Keratinocyte (primary cell): ENCODE measurements around the gene PYROXD2. TPM values are rescaled to one million over a fixed set of nuclear protein-coding genes. Genes with fewer than 3 reads are reported as not detected.

Experiments
- DNase-seq: peaks from one replicate; pipeline ENCODE4 v3.0.0-alpha.2; 2011; ENCODE audit warnings: low read depth, missing footprints, low spot score
- FAIRE-seq: peaks from 2 replicates; lab custom pipeline; 2011; peaks lifted over from hg19 to GRCh38; lab: Jason Lieb, UNC
- H2AFZ ChIP-seq: 2 replicates; pipeline ENCODE4 v1.6.0; 2012; ENCODE audit warnings: low read length, control low read depth, inconsistent platforms; ENCODE audit not compliant: control insufficient read depth
- H3K27ac ChIP-seq: 2 replicates; pipeline ENCODE4 v1.5.1; 2011; ENCODE audit warnings: low read length; ENCODE audit not compliant: control insufficient read depth, insufficient read depth
- H3K27me3 ChIP-seq: 3 replicates; pipeline ENCODE4 v1.6.0; 2011; ENCODE audit warnings: low read length; ENCODE audit not compliant: control insufficient read depth, insufficient read depth; ENCODE audit errors: extremely low read depth
- H3K36me3 ChIP-seq, 2 experiments: 2 replicates in 1 of 2; 3 replicates in 1 of 2; pipeline ENCODE4 v1.5.1; 2011; ENCODE audit warnings: low read length in 2 of 2, mild to moderate bottlenecking in 1 of 2; ENCODE audit not compliant: control insufficient read depth in 2 of 2, insufficient read depth in 2 of 2; ENCODE audit errors: extremely low read depth in 1 of 2
- H3K4me1 ChIP-seq: 3 replicates; pipeline ENCODE4 v1.5.1; 2011; ENCODE audit warnings: low read length; ENCODE audit not compliant: control insufficient read depth, insufficient read depth; ENCODE audit errors: extremely low read depth
- H3K4me2 ChIP-seq: 3 replicates; pipeline ENCODE4 v1.6.0; 2011; ENCODE audit warnings: low read depth, low read length; ENCODE audit not compliant: control insufficient read depth, insufficient read depth; ENCODE audit errors: extremely low read depth
- H3K4me3 ChIP-seq, 3 experiments: fragments of 200-600 bp in 1 of 3; sonication (generic) in 1 of 3; 2 replicates in 2 of 3; 3 replicates in 1 of 3; pipeline ENCODE4 v1.5.1; 2011 to 2016; ENCODE audit warnings: low read length in 3 of 3, mild to moderate bottlenecking in 3 of 3, control low read depth in 2 of 3, inconsistent platforms in 1 of 3, low read depth in 1 of 3, mixed read lengths in 1 of 3, mixed run types in 1 of 3, moderate library complexity in 1 of 3; ENCODE audit not compliant: control insufficient read depth in 2 of 3, insufficient read depth in 2 of 3; ENCODE audit errors: extremely low read depth in 1 of 3
- H3K79me2 ChIP-seq: 2 replicates; pipeline ENCODE4 v1.6.0; 2012; ENCODE audit warnings: low read length; ENCODE audit not compliant: control insufficient read depth, insufficient read depth
- H3K9ac ChIP-seq: 3 replicates; pipeline ENCODE4 v1.6.0; 2011; ENCODE audit warnings: low read length; ENCODE audit not compliant: control insufficient read depth, insufficient read depth; ENCODE audit errors: extremely low read depth
- H3K9me1 ChIP-seq: 3 replicates; pipeline ENCODE4 v1.6.0; 2011; ENCODE audit warnings: low read length; ENCODE audit not compliant: control insufficient read depth, insufficient read depth; ENCODE audit errors: extremely low read depth
- H3K9me3 ChIP-seq: 2 replicates; pipeline ENCODE4 v1.5.1; 2012; ENCODE audit warnings: low read depth, low read length; ENCODE audit not compliant: control insufficient read depth
- H4K20me1 ChIP-seq: 3 replicates; pipeline ENCODE4 v1.6.0; 2011; ENCODE audit warnings: low read length; ENCODE audit not compliant: control insufficient read depth, insufficient read depth; ENCODE audit errors: extremely low read depth
- CTCF ChIP-seq, 3 experiments: IDR thresholded peaks in 1 of 3; conservative IDR thresholded peaks in 1 of 3; optimal IDR thresholded peaks in 1 of 3; 2 replicates in 2 of 3; 3 replicates in 1 of 3; pipeline versions ENCODE3 to v1.5.1; 2011; ENCODE audit warnings: low read length in 3 of 3, mild to moderate bottlenecking in 3 of 3, moderate library complexity in 2 of 3, control low read depth in 1 of 3, inconsistent platforms in 1 of 3; ENCODE audit not compliant: insufficient read depth in 2 of 3; ENCODE audit errors: extremely low read depth in 1 of 3
- EZH2 ChIP-seq: IDR thresholded peaks from one replicate; pipeline ENCODE4 v1.6.1; 2012; ENCODE audit warnings: inconsistent platforms, mild to moderate bottlenecking, low read length, moderate library complexity
- dilution Hi-C: fragments of 300-500 bp; cut with MboI; formaldehyde crosslinking; loops from one replicate; pipeline ENCODE4 v1.7.0; 2020; ENCODE audit warnings: low sequenced_read_pairs; ENCODE audit not compliant: extremely low pct_ligation_motif_present
- polyA plus RNA-seq, 5 experiments: library from polyadenylated mRNA; depleted of rRNA in 3 of 5; stranded (reverse) in 3 of 5; stranded (forward) in 1 of 5; unstranded in 1 of 5; fragments of >200 nt; gene quantifications; 1 replicate in 1 of 5; 2 replicates in 3 of 5; 3 replicates in 1 of 5; pipeline versions ENCODE4 v1.2.1 to v1.2.3, GENCODE V29; 2011 to 2012; ENCODE audit warnings: missing spikeins in 2 of 5, low read depth in 1 of 5, low replicate concordance in 1 of 5

The PYROXD2 gene
- polyA plus RNA-seq, 1 donor (not counting 4 experiments of a cell fraction or from before 2014, with no cell fraction given): 4.4 TPM

- Histone ChIP-seq H3K27me3 (no peaks in the 10 kb centered on the region), H3K4me3 (no peak overlapping the region), H3K27ac (no peak overlapping the region), H3K9me3 (no peaks in the 10 kb centered on the region), H4K20me1 (no peaks in the 10 kb centered on the region), H3K36me3 (peaks cover 0 to 12% of the 10 kb centered on the region in 2 experiments), H3K4me1 (peaks cover 15% of the 10 kb centered on the region), H2AFZ (no peak overlapping the region), H3K4me2 (no peak overlapping the region), H3K79me2 (no peaks in the 10 kb centered on the region), H3K9me1 (no peaks in the 10 kb centered on the region), H3K9ac (no peak overlapping the region)
- FAIRE-seq (no peak), DNase-seq (no peak)
- TF ChIP-seq CTCF (optimal IDR thresholded peaks at IDR 0.05 in 1 of 3, IDR thresholded peaks at IDR 0.05 in 1 of 3, conservative IDR thresholded peaks at IDR 0.05 in 1 of 3; ENCODE audit: extremely low read depth in 1 of 3, insufficient read depth in 2 of 3, low read length in 3 of 3) (no peak), EZH2 (no peak)
- dilution Hi-C loops: no loop called here
Measured at GRCh38 chr10:98415731-98416119, 743 bp upstream of the PYROXD2 start.

GRCh38 chr10:98414578-98414931 lies 427 bp downstream of the PYROXD2 start:
- Histone ChIP-seq H3K9ac (peak overlapping the region; percentile 65), H3K4me2 (peak overlapping the region; percentile 82), H3K79me2 (no peaks in the 10 kb centered on the region), H3K4me1 (peaks cover 15% of the 10 kb centered on the region), H3K9me1 (no peaks in the 10 kb centered on the region), H3K9me3 (no peaks in the 10 kb centered on the region), H2AFZ (peak overlapping the region; percentile 88), H3K27ac (peak overlapping the region; percentile 18), H3K4me3 (peak overlapping the region; percentile 48 to 77 (median 73)), H3K27me3 (no peaks in the 10 kb centered on the region), H4K20me1 (no peaks in the 10 kb centered on the region), H3K36me3 (peaks cover 0 to 7% of the 10 kb centered on the region in 2 experiments)
- no peak for FAIRE-seq
- dilution Hi-C loops: no loop called here
- TF ChIP-seq CTCF (optimal IDR thresholded peaks at IDR 0.05 in 1 of 3, IDR thresholded peaks at IDR 0.05 in 1 of 3, conservative IDR thresholded peaks at IDR 0.05 in 1 of 3; ENCODE audit: extremely low read depth in 1 of 3, insufficient read depth in 2 of 3, low read length in 3 of 3) (no peak), EZH2 (no peak)
- no peak for DNase-seq
